HG03175 (cell line): ENCODE results near the gene ELOA.
A peak's percentile ranks its signal among the peaks of the same experiment; 100 is the strongest.

Source experiments
- ATAC-seq: cut with Tn5 transposase; IDR thresholded peaks from one replicate; pipeline ENCODE4 v1.9.1; 2021; ENCODE audit warnings: mild to moderate bottlenecking, moderate library complexity; ENCODE audit not compliant: unreplicated experiment

The ELOA gene, protein sequence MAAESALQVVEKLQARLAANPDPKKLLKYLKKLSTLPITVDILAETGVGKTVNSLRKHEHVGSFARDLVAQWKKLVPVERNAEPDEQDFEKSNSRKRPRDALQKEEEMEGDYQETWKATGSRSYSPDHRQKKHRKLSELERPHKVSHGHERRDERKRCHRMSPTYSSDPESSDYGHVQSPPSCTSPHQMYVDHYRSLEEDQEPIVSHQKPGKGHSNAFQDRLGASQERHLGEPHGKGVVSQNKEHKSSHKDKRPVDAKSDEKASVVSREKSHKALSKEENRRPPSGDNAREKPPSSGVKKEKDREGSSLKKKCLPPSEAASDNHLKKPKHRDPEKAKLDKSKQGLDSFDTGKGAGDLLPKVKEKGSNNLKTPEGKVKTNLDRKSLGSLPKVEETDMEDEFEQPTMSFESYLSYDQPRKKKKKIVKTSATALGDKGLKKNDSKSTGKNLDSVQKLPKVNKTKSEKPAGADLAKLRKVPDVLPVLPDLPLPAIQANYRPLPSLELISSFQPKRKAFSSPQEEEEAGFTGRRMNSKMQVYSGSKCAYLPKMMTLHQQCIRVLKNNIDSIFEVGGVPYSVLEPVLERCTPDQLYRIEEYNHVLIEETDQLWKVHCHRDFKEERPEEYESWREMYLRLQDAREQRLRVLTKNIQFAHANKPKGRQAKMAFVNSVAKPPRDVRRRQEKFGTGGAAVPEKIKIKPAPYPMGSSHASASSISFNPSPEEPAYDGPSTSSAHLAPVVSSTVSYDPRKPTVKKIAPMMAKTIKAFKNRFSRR

DNA sequence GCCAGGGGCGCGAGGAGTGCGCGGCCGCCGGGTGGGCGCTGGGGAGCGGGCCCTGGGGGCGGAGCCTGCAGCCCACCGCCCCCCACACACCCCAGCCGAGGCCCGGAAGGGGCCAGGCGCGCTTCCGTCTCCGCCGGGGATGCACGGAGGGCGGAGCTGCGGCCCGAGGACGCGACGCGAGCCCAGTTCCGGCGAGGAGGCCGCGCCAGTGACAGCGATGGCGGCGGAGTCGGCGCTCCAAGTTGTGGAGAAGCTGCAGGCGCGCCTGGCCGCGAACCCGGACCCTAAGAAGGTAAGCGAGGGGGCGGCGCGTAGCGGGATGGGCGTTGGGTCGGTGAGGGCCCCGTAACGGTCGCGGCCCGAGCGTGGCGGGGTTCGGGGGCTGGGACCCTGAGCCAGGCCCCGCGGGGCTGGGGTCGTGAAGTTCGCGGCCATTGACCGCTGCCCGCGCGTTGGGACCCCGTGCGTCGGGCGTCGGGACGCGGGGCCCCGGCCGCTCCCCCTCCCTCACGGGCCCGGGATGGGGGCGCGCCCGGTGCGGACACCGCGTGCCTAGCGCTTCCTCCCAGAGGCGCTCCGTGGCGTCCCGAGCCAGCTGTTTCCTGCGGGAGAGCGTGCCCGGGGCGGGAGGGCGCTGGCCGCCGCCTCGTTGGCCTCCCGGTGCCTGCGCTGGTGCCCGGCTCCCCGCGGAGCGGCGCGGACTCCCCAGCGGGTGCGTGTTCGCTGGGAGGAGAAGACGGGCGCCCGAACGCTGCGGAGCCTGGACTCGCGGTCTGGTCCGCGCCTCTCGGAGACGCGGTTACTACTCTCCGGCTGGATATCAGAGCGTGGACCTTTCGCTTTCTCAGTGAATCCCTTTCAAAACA is at the start of gene ELOA:
ELOA (plus strand) TSS at position 185 of the 866 bp plus-strand sequence; CDS start at position 218, 33 bp downstream.
- ATAC-seq = peak; percentile 64

DNA sequence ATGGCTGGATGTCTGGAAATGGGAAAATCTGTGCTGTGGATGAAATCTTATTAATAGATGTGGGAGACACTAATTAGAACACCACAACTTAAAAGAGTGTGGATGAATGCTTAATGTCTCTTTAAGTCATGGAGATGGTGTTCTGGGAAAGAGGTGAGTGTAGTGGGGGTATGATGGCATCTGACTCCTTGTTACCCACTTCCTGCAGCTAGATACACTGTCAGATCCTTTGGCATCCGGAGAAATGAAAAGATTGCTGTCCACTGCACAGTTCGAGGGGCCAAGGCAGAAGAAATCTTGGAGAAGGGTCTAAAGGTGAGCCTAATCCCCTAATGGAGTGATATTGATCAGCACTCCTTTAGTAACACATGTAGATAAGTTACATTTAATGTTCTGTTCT is 49.7 kb upstream of the ELOA start:
- no peak for ATAC-seq

DNA sequence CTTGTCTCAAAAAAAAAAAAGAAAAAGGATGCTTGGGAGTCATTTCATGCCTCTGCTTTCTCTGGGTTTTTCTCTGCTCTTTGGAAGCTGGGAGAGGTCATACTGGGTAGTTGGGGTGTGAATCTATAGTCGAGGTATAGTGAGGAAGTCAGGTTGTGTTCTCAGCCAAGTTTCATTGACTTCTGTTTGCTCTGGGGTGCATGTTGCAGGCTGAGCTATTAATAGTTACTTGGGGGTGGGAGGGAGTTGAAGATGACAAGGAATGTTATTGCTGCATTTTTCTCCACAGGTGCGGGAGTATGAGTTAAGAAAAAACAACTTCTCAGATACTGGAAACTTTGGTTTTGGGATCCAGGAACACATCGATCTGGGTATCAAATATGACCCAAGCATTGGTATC is 48.9 kb upstream of the ELOA start:
- ATAC-seq = no peak

DNA sequence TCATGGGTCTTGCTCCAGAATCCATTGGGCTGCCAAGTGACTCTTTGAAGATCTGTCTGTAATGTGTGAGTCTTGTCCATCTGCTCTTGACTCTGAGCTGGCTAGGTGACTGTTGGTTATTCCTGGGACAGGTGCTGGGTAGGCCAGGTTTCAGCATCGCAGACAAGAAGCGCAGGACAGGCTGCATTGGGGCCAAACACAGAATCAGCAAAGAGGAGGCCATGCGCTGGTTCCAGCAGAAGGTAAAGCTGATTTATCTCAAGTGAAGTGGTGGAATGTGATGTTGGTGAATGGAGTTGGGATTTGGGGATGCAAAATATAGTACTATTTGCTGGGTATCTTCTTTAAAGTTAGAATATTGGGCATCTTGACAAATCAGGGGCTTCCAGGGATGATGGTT is 47.6 kb upstream of the ELOA start:
- no peak for ATAC-seq

DNA sequence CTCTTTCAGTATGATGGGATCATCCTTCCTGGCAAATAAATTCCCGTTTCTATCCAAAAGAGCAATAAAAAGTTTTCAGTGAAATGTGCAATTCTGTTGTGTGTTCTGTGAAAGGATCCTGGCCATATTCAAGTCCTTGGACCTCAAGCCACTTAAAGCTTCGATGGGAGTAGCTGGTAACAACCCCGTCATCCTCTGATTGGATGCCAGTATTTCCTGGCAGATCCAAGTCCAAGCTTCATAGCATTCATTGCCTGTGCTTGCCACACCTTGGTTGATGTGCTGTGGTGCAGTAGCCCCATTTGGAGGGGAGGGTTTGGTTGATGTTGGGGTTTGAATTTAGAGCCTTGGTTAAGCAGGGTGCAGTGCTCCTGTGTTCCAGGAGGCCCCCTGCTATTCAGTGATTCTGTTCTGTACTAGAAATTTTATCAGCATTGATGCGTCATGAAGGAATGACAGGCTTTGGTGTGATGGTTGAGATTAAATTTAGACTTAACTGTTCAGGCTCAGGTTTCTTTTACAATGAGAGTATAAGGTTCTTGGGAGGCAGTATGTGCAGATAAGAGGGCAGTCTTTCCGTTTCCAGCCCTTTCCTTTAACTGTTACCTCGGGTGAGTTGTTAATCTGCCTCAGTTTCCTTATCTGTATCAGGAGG is 46.8 kb upstream of the ELOA start:
- ATAC-seq = no peak

DNA sequence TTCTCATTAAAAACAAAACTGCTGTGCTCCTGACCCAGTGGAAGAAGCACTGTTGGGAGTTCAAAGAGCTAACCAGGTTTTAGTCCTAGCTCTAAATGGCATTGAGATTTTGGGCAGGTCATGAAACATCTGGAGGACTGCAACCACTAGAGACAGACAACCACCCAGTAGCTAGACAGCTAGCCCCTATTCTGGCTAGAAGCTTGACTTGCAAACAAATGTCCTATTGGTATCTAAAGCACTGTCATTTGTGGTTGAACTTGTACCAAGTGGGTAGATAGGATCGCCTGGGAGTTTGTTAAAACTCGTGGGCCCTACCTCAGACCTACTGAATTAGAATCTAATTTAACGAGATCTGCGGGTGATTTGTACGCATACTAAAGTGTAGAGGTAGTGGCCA is 44.8 kb upstream of the ELOA start:
- ATAC-seq = no peak

DNA sequence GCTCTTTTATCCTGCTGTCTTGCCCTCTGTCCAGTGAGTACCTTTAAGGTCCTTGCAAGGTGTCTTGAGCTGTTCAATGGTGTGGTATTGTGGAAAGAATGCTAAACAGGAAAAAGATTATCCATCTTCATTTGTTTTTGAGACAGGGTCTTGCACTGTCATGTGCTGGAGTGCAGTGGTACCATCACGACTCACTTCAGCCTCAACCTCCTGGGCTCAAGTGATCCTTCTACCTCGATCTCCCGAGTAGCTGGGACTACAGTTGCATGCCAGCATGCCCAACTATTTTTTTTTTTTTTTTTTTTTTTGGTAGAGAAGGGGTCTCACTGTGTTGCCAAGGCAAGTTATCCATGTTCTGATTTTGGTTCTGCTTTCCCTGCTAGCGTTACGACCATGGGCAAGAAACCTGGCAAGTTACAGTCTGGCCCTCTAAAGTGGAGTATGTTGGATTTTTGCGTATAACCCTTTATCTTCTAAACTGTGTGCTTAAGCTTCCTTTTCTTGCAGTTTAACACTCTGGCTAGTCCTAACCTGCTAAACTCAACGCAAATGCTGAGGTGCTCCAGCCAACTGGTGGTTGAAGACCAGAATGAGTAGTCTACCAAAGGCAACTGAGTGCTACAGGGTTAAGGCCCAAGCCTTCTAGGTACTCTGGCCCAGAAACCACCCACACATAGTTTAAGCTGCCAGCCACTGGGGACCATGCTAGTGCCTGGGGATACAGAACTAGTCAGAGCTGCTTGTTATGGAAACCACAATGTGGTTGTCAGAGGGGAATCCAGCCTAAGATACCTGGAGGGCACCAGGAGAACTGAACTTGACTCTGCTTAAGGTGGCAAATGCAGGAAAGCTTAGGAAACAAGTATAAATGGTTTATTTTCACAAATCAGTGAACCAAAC is 43.7 kb upstream of the ELOA start:
- ATAC-seq = no peak

DNA sequence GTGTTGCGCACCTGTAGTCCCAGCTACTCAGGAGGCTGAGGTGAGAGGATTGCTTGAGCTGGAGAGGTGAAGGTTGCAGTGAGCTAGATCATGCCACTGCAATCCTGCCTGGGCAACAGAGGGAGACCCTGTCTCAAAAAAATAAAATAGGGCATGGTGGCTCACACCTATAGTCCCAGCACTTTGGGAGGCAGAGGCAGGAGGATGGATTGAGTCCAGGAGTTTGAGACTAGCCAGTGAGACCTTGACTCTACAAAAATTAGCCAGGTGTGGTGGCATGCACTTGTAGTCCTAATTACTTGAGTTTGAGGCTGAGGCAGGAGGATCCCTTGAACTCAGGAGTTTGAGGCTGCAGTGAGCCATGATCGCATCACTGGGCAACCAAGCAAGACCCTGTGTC is 42.0 kb upstream of the ELOA start:
- no peak for ATAC-seq

DNA sequence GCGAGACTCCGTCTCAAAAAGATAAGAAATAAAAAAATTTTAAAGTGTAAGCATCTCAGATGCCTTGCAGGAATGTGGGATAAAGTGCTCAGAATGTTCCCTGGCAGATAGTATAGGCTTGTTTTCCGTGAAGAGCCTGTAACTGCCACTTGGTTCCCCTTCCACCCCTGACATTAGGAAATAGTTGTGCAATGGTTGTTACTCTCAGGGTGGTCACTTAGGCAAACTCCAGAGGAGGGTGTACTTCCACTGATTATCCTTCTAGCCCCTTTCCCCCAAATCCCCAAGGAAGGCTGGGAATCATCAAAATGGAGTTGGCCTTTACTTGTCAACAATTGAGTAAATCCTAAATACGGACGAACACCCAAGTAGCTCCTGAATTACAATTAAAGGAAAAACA is 41.3 kb upstream of the ELOA start:
- no peak for ATAC-seq

DNA sequence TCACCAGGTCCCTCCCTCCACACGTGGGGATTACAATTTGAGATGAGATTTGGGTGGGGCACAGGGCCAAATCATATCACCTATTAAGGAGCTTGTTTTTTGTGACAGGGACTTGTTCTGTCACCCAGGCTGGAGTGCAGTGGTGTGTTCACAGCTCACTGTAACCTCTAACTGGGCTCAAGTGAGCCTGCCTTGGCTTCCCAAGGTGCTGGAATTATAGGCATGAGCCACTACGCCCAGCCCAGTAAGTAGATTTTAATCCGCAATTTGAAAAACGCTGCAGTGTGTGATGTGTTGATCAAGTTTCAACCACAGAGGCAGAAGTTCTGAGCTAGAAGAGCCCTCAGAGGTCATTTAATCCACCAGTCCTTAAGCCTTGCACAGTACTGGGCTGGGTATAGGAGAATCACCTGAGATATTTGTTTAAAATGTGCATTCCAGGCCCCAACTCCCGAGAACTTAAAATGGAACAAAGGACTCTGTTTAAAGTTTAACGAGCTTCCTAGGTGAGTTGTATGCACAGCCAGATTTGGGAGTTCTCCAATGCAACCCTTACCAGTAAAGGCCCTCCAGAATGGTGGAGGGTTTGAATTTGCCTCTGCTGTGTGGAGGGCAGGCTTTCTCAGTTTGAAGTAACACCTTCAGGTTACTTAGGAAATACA is 38.3 kb upstream of the ELOA start:
- ATAC-seq = no peak

DNA sequence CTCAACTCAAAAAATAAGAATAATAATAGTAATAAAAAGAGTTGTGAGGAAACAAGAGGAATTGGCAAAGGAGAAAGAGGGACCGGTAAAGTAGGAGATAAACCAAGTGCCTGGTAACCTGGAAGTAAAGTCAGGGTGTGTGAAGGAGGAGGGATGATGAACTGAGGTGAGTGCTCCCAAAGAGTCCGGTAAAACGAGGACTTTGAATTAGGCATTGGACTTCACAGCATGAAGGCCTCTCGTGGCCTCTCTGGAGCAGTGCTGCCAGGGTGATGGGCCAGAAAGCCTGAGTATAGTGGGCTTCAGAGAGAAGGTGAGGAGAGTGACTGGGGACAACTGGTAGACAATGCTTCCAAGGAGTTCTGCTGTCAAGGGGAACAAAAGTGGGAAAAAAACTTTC is 34.0 kb upstream of the ELOA start:
- ATAC-seq = no peak

DNA sequence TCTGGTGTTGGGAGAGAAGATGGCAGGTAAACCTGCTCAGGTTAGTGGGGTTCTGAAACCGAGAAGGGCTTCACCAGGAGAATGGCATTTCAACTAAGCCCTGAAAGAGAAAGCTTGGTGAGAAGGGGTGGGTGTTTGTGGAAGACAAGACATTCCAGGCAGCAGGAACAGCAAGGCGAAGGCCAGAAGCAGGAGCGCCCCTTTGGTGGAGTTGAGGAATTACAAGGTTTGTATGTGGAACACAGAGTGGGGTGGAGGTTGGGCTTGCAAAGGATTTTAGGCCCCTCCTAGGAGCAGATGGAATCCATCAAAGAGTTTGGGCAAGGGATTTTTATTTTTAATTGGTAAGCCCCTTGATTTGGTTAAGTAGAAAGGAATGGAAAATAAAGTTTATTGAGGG is 24.8 kb upstream of the ELOA start:
- ATAC-seq = no peak

DNA sequence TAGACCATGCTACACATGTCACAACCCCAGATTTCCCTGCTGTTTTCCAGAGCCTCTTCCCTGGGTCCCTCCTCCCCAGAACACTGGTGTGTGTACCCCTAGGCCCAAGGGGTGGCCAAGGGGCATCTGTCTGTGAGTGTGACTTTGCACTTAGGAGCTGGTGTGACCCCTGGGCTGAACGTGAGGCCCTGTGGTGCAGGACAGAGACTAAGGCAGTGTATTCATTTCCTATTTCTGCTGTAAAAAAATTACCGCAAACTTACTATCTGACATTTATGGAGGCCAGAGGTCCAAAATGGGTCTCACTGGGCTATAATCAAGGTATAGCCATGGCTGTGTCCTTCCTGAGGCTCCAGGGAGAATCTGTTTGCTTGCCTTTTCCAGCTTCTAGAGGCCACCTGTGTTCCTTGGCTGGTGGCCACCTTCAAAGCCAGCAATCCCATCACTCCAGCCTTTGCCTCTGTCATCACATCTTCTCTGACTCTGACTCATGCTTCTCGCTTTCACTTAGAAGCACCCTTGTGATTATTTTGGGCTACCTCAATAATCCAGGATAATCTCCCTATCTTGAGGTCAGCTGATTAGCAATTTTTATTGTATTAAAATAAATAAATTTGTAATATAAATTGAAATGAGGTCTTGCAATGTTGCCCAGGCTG is 24.0 kb upstream of the ELOA start:
- no peak for ATAC-seq

DNA sequence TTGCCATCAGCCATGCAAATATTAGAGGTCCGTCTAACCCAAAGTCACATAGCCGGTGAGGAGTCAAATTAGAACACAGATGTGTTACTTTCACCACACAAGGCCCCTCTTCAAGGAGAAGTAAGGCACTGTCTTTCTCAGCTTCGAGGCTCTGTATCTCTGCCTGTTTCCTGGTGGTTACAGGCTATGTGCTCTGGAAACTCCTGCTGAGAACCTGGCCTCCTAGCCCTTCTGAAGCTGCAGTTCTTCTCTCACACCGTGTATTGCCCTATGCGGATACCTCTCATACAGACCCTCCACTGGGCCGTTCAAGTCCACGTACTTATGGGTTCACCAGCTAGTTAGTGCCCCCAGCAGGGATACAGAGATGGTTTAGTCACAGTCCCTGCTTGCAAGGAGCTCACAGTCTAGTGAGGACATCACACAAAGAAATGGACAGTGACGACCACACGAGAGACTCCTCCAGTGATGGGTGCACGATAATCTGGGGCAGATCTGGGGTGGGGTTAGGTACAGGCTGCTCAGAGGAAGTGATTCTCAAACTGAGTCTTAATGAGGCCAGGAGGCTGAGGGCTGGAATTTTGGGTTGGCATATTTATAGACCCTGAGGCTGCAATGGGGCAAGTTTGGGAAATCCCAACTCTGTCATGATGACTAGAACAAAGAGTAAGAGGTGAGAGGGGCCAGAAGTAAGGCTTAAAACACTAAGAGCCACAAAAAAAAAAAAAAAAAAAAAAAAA is 22.8 kb upstream of the ELOA start:
- ATAC-seq = peak; percentile 75

DNA sequence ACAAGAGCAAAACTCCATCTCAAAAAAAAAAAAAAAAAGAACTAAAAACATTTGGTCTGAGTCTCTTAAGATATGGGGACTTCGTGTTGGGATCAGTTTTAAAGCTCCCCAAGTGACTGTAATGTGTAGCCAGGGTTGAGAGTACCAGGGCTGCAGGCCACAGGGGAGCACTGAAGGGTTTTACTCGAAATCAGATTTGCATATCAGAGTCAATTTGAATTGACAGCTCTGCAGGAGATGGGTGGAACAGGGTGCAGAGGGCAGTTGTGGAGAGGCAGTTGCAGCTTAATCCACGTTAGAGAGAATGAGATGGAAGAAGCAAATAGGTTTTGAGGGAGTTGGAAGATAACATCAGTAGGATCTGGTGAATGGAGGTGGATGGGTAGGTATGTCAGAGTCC is 20.6 kb upstream of the ELOA start:
- ATAC-seq = peak; percentile 31

DNA sequence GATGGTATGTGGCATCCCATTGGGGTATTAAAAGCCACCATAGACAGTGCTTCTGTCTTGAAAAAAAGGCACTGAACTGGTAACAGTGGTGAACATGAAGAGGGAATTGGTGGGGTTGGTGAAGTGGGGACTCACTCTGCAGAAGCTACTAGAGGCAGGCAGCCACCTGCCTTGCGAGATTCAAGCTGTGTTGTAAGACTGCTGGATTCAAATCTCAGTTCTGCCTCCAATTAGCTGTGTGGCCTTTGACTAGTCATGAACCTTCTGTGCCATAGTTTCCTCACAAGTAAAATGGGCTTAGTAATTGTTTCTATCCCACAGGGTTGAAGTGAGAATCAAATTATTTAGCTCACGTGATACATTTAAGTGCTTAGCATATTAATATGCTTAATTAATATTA is 16.6 kb upstream of the ELOA start:
- no peak for ATAC-seq

DNA sequence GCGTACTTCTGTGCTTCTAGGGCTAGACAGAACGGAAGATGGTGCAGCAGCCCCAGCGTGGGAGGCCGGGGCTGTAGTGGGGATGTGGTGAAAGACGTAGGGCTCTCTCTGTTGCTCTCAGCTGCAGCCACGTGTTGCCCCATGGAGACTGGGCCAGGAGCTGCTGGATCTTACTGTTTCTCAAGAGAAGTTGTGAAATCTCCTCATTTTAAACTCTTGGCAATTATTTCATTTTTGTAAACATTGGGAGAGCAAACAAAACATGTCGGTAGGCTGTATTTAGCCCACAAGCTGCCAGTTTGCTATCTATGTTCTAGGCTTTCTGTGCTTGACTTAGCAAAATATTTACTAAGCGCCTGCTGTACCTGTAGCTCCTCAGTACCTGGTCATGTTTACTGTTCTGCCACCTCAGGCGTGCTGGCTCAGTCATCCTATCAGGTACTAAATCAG is 15.9 kb upstream of the ELOA start:
- ATAC-seq = peak; percentile 38
